Stimulated activated CD8-positive, alpha-beta memory T cell treated with anti-CD3 and anti-CD28 coated beads, Interleukin-2, amount 100 ng/mL, for 48 hours (primary cell): ENCODE measurements around the gene ZNF578.
"Not testable (repeated sequence)": the region's sequence is repeated elsewhere in the genome, so short reads cannot be mapped to it uniquely, and the experiment has no call there.

Source experiments
- DNase-seq, 2 donors: peaks; one replicate each; pipeline ENCODE4 v3.0.0-alpha.2; 2020; ENCODE audit warnings: low read depth in 2 of 2

ZNF578 gene

GRCh38 chr19:52558732-52559445, 105.5 kb downstream of the ZNF578 start:
- not testable (repeated sequence) for DNase-seq

DNA sequence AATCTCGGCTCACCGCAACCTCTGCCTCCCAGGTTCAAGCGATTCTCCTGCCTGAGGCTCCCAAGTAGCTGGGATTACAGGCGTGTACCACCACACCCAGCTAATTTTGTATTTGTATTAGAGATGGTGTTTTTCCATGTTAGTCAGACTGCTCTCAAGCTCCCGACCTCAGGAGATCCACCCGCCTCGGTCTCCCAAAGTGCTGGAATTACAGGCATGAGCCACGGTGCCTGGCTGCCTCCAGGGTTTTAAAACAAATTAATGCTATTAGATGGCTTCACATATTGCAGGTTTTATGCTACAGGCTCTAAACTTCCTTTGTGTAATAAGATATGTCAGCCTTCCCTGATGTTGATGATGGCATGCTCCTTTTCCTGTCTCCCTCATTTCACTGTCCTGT, 108.3 kb downstream of the ZNF578 start:
- DNase-seq = not testable (repeated sequence)
